Vagina (tissue), 2 donors: ENCODE measurements around the gene PDE1C. TPM values are rescaled to one million over a fixed set of nuclear protein-coding genes. Genes with fewer than 3 reads are reported as not detected.

Source experiments
- DNase-seq, 2 donors: peaks; one replicate each; pipeline ENCODE4 v3.0.0-alpha.2; 2017; ENCODE audit errors: extremely low spot score in 2 of 2
- H3K27ac ChIP-seq: fragments of 200-600 bp; sonication (generic); one replicate; pipeline ENCODE4 v1.5.1; 2019
- H3K27me3 ChIP-seq: fragments of 200-600 bp; sonication (generic); one replicate; pipeline ENCODE4 v1.5.1; 2019
- H3K36me3 ChIP-seq, 2 donors: fragments of 200-600 bp; sonication (generic); one replicate each; pipeline ENCODE4 v1.5.1; 2017 to 2019
- H3K4me1 ChIP-seq: fragments of 200-600 bp; sonication (generic); one replicate; pipeline ENCODE4 v1.5.1; 2019
- H3K4me3 ChIP-seq, 2 donors: fragments of 200-600 bp; sonication (generic); 1 replicate in 1 of 2; 2 replicates in 1 of 2; pipeline ENCODE4 v1.5.1; 2016 to 2019
- H3K9me3 ChIP-seq: fragments of 200-600 bp; sonication (generic); one replicate; pipeline ENCODE4 v1.5.1; 2019
- POLR2A ChIP-seq, 2 donors: fragments of 450-650 bp; IDR thresholded peaks; one replicate each; pipeline ENCODE4 v1.6.1; 2017; ENCODE audit warnings: antibody characterized with exemption in 2 of 2, mild to moderate bottlenecking in 2 of 2, moderate library complexity in 2 of 2
- POLR2AphosphoS5 ChIP-seq, 2 donors: sonication (generic); formaldehyde crosslinking; IDR thresholded peaks; one replicate each; pipeline ENCODE4 v1.9.0; 2017; ENCODE audit warnings: antibody characterized with exemption in 2 of 2, mild to moderate bottlenecking in 2 of 2, low read depth in 1 of 2; ENCODE audit not compliant: insufficient read depth in 1 of 2
- intact Hi-C: fragments of 100-400 bp; cut with DNase I; formaldehyde crosslinking; loops from one replicate; pipeline ENCODE4 v1.15.1; 2023
- total RNA-seq: library from RNA; depleted of rRNA; stranded (reverse); fragments of >200 nt; gene quantifications from one replicate; pipeline ENCODE4 v1.2.3, GENCODE V29; 2016
- TF ChIP-seq, protein P1 (sequence below), 3 experiments: fragments of 450-650 bp in 2 of 3; fragments of 200-600 bp in 1 of 3; sonication (generic) in 1 of 3; IDR thresholded peaks; one replicate each; pipeline ENCODE4 v1.5.1; 2017 to 2019; ENCODE audit warnings: antibody characterized with exemption in 3 of 3, mild to moderate bottlenecking in 2 of 3, moderate library complexity in 2 of 3

The PDE1C gene
- total RNA-seq, 1 donor from 2014 or later, result 19.2 TPM

GRCh38 chr7:31775556-31775955 lies 294.7 kb downstream of the PDE1C start:
- intact Hi-C loops, result no loop called here
- no peak for TF ChIP-seq POLR2AphosphoS5 (IDR thresholded peaks at IDR 0.05; ENCODE audit: insufficient read depth in 1 of 2, low read depth in 1 of 2)
- TF ChIP-seq, protein P1, sequence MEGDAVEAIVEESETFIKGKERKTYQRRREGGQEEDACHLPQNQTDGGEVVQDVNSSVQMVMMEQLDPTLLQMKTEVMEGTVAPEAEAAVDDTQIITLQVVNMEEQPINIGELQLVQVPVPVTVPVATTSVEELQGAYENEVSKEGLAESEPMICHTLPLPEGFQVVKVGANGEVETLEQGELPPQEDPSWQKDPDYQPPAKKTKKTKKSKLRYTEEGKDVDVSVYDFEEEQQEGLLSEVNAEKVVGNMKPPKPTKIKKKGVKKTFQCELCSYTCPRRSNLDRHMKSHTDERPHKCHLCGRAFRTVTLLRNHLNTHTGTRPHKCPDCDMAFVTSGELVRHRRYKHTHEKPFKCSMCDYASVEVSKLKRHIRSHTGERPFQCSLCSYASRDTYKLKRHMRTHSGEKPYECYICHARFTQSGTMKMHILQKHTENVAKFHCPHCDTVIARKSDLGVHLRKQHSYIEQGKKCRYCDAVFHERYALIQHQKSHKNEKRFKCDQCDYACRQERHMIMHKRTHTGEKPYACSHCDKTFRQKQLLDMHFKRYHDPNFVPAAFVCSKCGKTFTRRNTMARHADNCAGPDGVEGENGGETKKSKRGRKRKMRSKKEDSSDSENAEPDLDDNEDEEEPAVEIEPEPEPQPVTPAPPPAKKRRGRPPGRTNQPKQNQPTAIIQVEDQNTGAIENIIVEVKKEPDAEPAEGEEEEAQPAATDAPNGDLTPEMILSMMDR (IDR thresholded peaks at IDR 0.05), result no peak
- no peak for TF ChIP-seq POLR2A (IDR thresholded peaks at IDR 0.05)
- Histone ChIP-seq H3K9me3 (no peaks in the 10 kb centered on the region), H3K27ac (no peak overlapping the region), H3K4me1 (no peaks in the 10 kb centered on the region), H3K4me3 (no peak overlapping the region), H3K36me3 (no peaks in the 10 kb centered on the region), H3K27me3 (no peaks in the 10 kb centered on the region)
- no peak for DNase-seq

- intact Hi-C loops, result no loop called here
- no peak for DNase-seq
- Histone ChIP-seq H3K4me1 (no peaks in the 10 kb centered on the region), H3K36me3 (no peaks in the 10 kb centered on the region), H3K27ac (no peak overlapping the region), H3K4me3 (no peak overlapping the region), H3K9me3 (no peaks in the 10 kb centered on the region), H3K27me3 (no peaks in the 10 kb centered on the region)
- no peak for TF ChIP-seq POLR2AphosphoS5 (IDR thresholded peaks at IDR 0.05; ENCODE audit: insufficient read depth in 1 of 2, low read depth in 1 of 2)
- TF ChIP-seq POLR2A (IDR thresholded peaks at IDR 0.05), result no peak
- TF ChIP-seq, protein P1 (IDR thresholded peaks at IDR 0.05), result no peak
Measured at GRCh38 chr7:31772211-31772610, 298.0 kb downstream of the PDE1C start.

GRCh38 chr7:31767686-31768358 lies 302.4 kb downstream of the PDE1C start:
- H3K27ac ChIP-seq, result no peak overlapping the region
- no peaks in the 10 kb centered on the region for H3K9me3 ChIP-seq
- TF ChIP-seq, protein P1 (IDR thresholded peaks at IDR 0.05), result no peak
- H3K36me3 ChIP-seq, result no peaks in the 10 kb centered on the region
- no peak for DNase-seq
- no peaks in the 10 kb centered on the region for H3K27me3 ChIP-seq
- H3K4me1 ChIP-seq, result no peaks in the 10 kb centered on the region
- intact Hi-C loops, result no loop called here
- no peak overlapping the region for H3K4me3 ChIP-seq

DNA sequence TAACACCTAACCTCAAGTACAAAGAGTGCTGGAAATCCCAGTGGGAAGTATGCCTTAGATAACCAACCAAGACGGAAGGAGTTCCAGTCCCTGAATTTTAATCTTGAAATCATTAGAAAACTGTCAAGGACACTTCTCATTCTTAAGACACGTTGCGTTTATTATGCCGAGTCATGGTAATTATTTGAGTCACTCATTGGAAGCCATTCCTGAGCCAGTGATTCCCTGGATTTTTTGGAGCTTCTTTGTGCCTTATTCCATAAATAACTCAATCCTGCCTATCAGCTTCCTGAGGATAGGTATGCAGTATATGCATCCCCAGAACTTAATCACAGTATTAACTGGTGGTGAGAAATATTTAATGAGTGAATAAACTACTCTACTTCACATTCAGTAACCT lies 305.7 kb downstream of the PDE1C start:
- Histone ChIP-seq H3K4me3 (no peak overlapping the region), H3K9me3 (no peaks in the 10 kb centered on the region), H3K4me1 (no peaks in the 10 kb centered on the region), H3K36me3 (no peaks in the 10 kb centered on the region), H3K27ac (no peak overlapping the region), H3K27me3 (no peaks in the 10 kb centered on the region)
- TF ChIP-seq, protein P1 (IDR thresholded peaks at IDR 0.05), result no peak
- no peak for TF ChIP-seq POLR2AphosphoS5 (IDR thresholded peaks at IDR 0.05; ENCODE audit: insufficient read depth in 1 of 2, low read depth in 1 of 2)
- TF ChIP-seq POLR2A (IDR thresholded peaks at IDR 0.05), result no peak
- DNase-seq, result no peak
- intact Hi-C loops, result no loop called here

DNA sequence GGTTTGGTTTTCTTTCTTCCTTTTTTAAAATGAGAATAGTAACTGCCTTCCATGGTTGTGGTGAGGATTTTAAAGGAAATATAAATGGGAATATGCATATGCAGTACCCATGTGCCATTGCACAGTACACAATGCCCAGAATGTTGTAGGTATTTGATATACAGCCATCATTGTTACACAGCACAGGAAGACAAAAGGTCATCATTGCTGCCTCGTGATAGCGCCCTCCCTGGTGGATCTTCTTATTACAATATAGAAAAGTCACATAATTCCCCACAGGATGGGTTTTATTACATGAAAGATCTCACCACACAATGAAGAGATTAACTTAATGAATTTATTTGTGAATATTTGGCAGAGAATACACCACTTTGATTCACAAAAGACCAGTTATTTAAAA lies 306.7 kb downstream of the PDE1C start:
- H3K4me3 ChIP-seq, result no peak overlapping the region
- TF ChIP-seq, protein P1 (IDR thresholded peaks at IDR 0.05), result no peak
- TF ChIP-seq POLR2A (IDR thresholded peaks at IDR 0.05) (no peak), POLR2AphosphoS5 (IDR thresholded peaks at IDR 0.05; ENCODE audit: insufficient read depth in 1 of 2, low read depth in 1 of 2) (no peak)
- intact Hi-C loops, result no loop called here

More for the DNA sequence above, 306.7 kb downstream of the PDE1C start:
- Histone ChIP-seq H3K36me3 (no peaks in the 10 kb centered on the region), H3K9me3 (no peaks in the 10 kb centered on the region), H3K27ac (no peak overlapping the region), H3K4me1 (no peaks in the 10 kb centered on the region), H3K27me3 (no peaks in the 10 kb centered on the region)
- DNase-seq, result no peak
